Pancreas (tissue), 10 donors: ENCODE data around the gene AMIGO3. TPM values are rescaled to one million over a fixed set of nuclear protein-coding genes. Genes with fewer than 3 reads are reported as not detected.

Experiments used
- ATAC-seq, 4 donors: fragments of 200-7000 bp; cut with Tn5 transposase; one replicate each; pipeline versions ENCODE4 v1.8.0 to v1.9.1; 2020; ENCODE audit warnings: mild to moderate bottlenecking in 4 of 4, moderate library complexity in 4 of 4
- DNase-seq, 6 donors: peaks; one replicate each; pipeline ENCODE4 v3.0.0-alpha.2; 2020
- FAIRE-seq: peaks from 2 replicates; lab custom pipeline; 2012; peaks lifted over from hg19 to GRCh38; lab: Jason Lieb, UNC
- H3K27ac ChIP-seq, 4 donors: fragments of 200-600 bp; sonication (generic); 1 replicate in 3 of 4; 2 replicates in 1 of 4; pipeline versions ENCODE4 v1.5.0 to v1.8.0; 2020
- H3K27me3 ChIP-seq, 4 donors: fragments of 200-600 bp; one replicate each; pipeline ENCODE4 v1.8.0; 2021
- H3K36me3 ChIP-seq, 3 donors: fragments of 200-600 bp; sonication (generic) in 1 of 3; one replicate each; pipeline versions ENCODE4 v1.5.0 to v1.8.0; 2020 to 2021
- H3K4me1 ChIP-seq, 3 donors: fragments of 200-600 bp; one replicate each; pipeline ENCODE4 v1.8.0; 2021
- H3K4me3 ChIP-seq, 4 donors: fragments of 200-600 bp; sonication (generic) in 2 of 4; one replicate each; pipeline versions ENCODE4 v1.5.0 to v1.8.0; 2020 to 2021
- H3K9me3 ChIP-seq, 4 donors: fragments of 200-600 bp; one replicate each; pipeline ENCODE4 v1.8.0; 2021
- WGBS, 2 donors: extraction: QIAGEN DNeasy Blood & Tissue Kit; methylation state at CpG; one replicate each; pipeline ENCODE4 v1.1.7; 2013; 5-methylcytosine and 5-hydroxymethylcytosine counted together
- intact Hi-C, 3 donors: fragments of 100-400 bp; cut with DNase I; formaldehyde crosslinking; loops; one replicate each; pipeline versions ENCODE4 v1.11.1 to v1.14.2; 2022
- polyA plus RNA-seq, 2 donors: library from polyadenylated mRNA; stranded (reverse); fragments of 200-250 nt; gene quantifications; one replicate each; pipeline ENCODE4 v1.2.3, GENCODE V29; 2013
- total RNA-seq, 6 donors: library from RNA; stranded (reverse); fragmentation: NEBNext Ultra II Directional in 4 of 6; extraction: Animal tissue kit (Norgen Biotek cat#: 25700) in 4 of 6; gene quantifications; one replicate each; pipeline versions ENCODE4 v1.2.1 to v1.2.4, GENCODE V29; 2021 to 2023
- TF ChIP-seq, protein P1 (sequence below), 4 donors: fragments of 200-600 bp; sonication (generic) in 3 of 4; IDR thresholded peaks; one replicate each; pipeline versions ENCODE4 v1.5.0 to v1.8.0; 2021; ENCODE audit warnings: antibody characterized with exemption in 4 of 4
- donor health status: healthy with polysubstance abuse.
- donor health status: DM: no; HTN: no; CAD: no; lungs with moderate emphysema.
- donor health status: DM: no; HTN: no; CAD: no.
- donor health status: control.
- donor health status: control.
- donor health status: Bipolar disorder and iron deficiency.
- donor health status: DM: yes; HTN: yes; CAD: no.
- donor health status: DM: no; HTN: no; CAD: no.
- donor health status: DM: no; HTN: no; CAD: no.
- donor health status: DM: yes; HTN: yes; CAD: no.

AMIGO3 gene
- total and polyA plus RNA-seq, 8 donors, result 3.9 to 4.0 TPM; not detected in 6

DNA sequence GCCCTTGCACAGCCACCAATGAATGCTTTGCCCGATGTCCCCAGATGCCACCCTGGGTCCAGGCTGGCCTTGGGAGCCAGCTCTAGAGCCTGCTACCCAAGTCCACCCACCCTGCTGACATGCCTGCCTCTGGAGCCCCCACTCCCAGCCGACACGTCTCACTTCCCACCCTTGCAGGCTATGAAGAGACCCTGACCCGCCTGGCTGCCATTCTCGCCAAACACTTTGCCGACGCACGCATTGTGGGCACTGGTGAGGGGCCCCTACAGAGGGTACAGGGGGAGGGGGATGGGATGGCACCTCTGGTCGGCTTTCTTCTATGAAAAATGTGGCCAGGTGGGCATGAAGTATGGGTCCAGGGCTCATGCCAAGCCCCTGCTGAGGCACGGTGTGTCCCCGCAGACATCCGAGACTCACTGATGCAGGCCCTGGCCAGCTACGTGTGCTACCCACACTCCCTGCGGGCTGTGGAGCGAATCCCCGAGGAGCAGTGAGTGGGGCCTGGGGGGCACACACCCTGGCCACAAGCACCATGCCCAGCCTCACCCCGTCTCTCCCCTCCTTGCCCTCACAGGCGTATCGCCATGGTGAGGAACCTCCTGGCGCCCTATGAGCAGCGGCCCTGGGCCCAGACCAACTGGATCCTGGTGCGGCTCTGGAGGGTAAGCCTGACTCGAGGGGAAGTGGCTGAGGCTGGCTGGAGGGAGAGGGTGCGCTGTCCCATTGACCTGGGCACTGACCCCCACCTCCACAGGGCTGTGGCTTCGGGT lies 6.0 kb downstream of the AMIGO3 start:
- no peaks in the 10 kb centered on the region for H3K9me3 ChIP-seq
- TF ChIP-seq, protein P1, sequence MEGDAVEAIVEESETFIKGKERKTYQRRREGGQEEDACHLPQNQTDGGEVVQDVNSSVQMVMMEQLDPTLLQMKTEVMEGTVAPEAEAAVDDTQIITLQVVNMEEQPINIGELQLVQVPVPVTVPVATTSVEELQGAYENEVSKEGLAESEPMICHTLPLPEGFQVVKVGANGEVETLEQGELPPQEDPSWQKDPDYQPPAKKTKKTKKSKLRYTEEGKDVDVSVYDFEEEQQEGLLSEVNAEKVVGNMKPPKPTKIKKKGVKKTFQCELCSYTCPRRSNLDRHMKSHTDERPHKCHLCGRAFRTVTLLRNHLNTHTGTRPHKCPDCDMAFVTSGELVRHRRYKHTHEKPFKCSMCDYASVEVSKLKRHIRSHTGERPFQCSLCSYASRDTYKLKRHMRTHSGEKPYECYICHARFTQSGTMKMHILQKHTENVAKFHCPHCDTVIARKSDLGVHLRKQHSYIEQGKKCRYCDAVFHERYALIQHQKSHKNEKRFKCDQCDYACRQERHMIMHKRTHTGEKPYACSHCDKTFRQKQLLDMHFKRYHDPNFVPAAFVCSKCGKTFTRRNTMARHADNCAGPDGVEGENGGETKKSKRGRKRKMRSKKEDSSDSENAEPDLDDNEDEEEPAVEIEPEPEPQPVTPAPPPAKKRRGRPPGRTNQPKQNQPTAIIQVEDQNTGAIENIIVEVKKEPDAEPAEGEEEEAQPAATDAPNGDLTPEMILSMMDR (IDR thresholded peaks at IDR 0.05), result no peak
- H3K4me1 ChIP-seq, result no peaks in the 10 kb centered on the region
- H3K4me3 ChIP-seq, result no peak overlapping the region
- H3K27me3 ChIP-seq, result no peaks in the 10 kb centered on the region
- no peaks in the 10 kb centered on the region for H3K36me3 ChIP-seq
- no peak for ATAC-seq
- intact Hi-C loops, result no loop called here
- no peak overlapping the region for H3K27ac ChIP-seq
- DNase-seq, result peak in 1 of 6 donors; percentile 76
- 93 to 95% methylated on average over 25 of the region's 25 CpGs for WGBS, 2 donors
- no peak for FAIRE-seq

DNA sequence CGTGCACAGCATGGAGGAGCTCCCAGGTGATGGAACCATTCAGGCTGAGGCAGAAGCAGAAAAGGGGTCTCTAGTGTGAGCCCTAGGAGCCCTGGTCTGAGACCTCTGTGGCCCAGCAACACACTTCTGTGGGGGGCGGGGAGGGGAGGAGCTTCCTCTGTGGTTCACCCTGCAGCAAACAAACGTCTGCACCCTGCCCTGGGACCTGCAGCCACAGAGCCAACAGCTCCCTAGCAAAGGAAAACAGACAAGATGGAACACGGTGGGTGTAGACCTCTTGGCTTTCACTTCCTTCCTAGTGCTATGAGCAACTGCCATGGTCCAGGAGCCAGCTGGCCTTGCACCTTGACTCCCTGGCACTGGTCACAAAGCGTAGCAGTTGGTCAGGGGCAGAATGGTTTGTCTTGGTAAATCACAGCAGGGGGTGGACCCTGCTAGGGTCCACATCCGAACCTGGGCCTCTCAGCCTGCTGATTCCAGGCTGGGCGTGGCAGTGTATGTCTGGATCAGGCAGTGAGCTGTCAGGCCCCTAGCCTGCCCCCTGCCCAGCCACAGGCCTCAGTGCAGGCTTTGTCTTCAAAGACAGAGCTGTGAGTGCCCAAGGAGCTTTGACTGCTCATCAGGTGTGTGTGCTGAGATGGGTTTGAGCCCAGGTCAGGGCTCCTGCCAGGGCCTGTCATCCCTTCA lies 6.7 kb downstream of the AMIGO3 start:
- Histone ChIP-seq H3K9me3 (no peaks in the 10 kb centered on the region), H3K4me3 (no peak overlapping the region), H3K36me3 (no peaks in the 10 kb centered on the region), H3K27ac (no peak overlapping the region), H3K27me3 (no peaks in the 10 kb centered on the region), H3K4me1 (no peaks in the 10 kb centered on the region)
- intact Hi-C loops, result no loop called here
- FAIRE-seq (no peak), DNase-seq (no peak), ATAC-seq (no peak)
- TF ChIP-seq, protein P1 (IDR thresholded peaks at IDR 0.05), result no peak
- WGBS, 2 donors, result 73 to 76% methylated on average over 7 of the region's 7 CpGs

DNA sequence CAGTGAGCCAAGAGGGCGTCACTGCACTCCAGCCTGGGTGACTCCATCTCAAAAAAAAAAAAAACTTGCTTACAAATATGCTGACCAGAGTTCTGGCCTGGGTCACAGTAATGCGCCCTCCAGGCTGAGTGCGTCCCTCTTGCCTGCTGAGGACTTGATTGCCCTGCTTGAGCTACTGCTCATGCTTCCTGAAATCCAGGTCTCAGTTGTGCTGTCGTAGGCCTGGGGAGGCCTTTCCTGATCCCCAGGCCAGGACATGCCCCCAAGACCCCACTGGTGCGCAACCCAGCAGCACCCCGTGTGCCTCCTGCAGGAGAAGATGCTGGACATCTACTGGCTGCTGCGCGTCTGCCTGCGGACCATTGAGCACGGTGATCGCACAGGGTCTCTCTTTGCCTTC lies 7.3 kb downstream of the AMIGO3 start:
- intact Hi-C loops, result no loop called here
- H3K9me3 ChIP-seq, result no peaks in the 10 kb centered on the region

DNA sequence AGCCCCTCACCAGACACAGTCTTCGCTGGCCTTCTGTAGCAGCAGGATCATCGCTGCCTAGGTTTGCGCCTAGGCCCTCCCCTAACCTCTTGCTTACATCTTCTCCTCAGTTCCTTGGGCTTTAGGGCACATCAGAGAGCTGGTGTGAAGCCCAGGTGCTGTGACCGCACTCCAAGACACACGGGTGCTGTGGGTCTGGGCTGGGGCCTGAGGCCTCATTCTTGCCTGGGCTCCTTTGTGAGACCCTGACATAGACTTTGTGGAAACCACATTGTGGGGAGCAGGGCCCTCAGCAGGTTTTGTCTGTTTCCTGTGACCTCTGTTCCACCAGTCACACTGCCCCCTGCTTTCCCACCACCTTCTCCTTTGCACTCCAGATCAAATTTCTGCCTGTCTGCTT lies 8.0 kb downstream of the AMIGO3 start:
- FAIRE-seq, result no peak
- no peaks in the 10 kb centered on the region for H3K4me1 ChIP-seq
- TF ChIP-seq, protein P1 (IDR thresholded peaks at IDR 0.05), result no peak
- intact Hi-C loops, result no loop called here
- no peaks in the 10 kb centered on the region for H3K9me3 ChIP-seq
- DNase-seq, result no peak
- ATAC-seq, result no peak
- 96% methylated on average over 5 of the region's 5 CpGs for WGBS, 2 donors
- no peak overlapping the region for H3K27ac ChIP-seq
- no peaks in the 10 kb centered on the region for H3K27me3 ChIP-seq
- H3K36me3 ChIP-seq, result no peaks in the 10 kb centered on the region
- H3K4me3 ChIP-seq, result no peak overlapping the region

More for the DNA sequence above, 7.3 kb downstream of the AMIGO3 start:
- no peaks in the 10 kb centered on the region for H3K36me3 ChIP-seq
- no peak overlapping the region for H3K27ac ChIP-seq
- TF ChIP-seq, protein P1 (IDR thresholded peaks at IDR 0.05), result no peak
- no peaks in the 10 kb centered on the region for H3K4me1 ChIP-seq
- 92 to 96% methylated on average over 11 of the region's 11 CpGs for WGBS, 2 donors
- H3K27me3 ChIP-seq, result no peaks in the 10 kb centered on the region
- no peak overlapping the region for H3K4me3 ChIP-seq
- peak in 1 of 6 donors; percentile 37 for DNase-seq
- no peak for FAIRE-seq
- ATAC-seq, result no peak
